Erythroblast (primary cell): ENCODE measurements around the gene TBXA2R.

Experiments
- GATA1 ChIP-seq: IDR thresholded peaks from 2 replicates; pipeline ENCODE4 v1.6.1; 2011; ENCODE audit warnings: low read depth, mild to moderate bottlenecking, control low read depth, low read length, moderate library complexity
- POLR2A ChIP-seq: IDR thresholded peaks from 2 replicates; pipeline ENCODE4 v1.6.1; 2011; ENCODE audit warnings: mild to moderate bottlenecking, low read length

DNA sequence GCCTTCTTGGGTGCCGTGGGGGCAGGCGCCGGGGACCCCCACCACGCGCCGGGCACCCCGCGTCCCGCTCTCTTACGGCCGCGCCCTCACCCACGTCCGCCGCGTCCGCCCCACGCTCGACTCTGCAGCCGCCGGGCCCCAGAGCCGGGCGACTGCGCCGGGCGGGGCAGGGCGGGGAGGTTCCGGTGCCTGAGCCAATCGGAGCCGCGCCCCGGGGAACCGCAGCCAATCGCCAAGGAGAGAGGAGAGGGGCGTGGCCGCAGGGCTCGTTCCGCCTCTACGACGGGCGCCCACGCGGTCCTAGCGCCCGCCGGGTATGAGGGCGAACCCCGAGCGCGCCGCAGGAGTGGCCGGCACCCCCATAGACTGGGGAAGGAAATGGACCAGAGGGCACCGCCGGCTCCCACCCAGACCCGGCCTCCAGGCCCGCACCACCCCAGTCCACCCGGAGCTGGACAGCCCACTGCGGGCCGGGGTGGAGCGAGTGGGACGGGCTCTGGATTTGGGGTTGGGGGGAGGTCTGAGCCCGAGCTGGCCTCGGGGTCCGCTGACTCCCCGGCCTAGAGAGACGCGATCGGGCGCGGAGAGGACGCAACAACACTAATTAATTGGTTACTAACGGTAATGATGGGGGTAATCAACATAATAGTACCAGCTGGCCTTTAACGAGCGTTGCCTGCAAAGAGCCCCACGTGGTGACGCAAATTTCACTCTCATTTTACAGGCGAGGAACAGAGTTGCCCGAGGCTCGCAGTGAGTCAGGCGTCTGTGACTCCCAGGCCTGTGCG is 49.0 kb downstream of the TBXA2R start, which contains the start of gene MFSD12:
- TF ChIP-seq POLR2A: peak; percentile 43
- TF ChIP-seq GATA1: no peak
